ENCODE measurements around the gene ZNF714. TPM values are rescaled to one million over a fixed set of nuclear protein-coding genes. Genes with fewer than 3 reads are reported as not detected.

Gene ZNF714
- total RNA-seq, 1 experiment from 2014 or later = 13.2 TPM

DNA sequence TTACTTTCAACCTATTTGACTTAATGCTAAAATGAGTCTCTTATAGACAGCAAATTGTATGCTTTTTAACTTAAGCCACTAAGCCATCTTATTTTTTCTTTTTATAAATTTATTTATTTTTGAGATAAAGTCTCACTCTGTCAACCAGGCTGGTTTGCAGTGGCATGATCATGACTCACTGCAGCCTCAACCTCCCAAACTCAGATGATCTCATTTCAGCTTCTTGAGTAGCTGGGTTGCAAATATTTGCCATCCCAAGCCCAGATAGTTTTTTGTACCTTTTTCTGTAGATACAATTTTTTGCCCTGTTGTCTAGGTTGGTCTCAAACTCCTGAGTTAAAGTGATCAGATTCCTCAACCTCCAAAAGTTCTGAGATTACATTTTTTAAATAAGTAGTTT, 27.1 kb downstream of the ZNF714 start:
- Mint-ChIP-seq H3K27me3 (ENCODE audit: insufficient read depth, unreplicated experiment) (no peaks in the 10 kb centered on the region), H3K4me1 (ENCODE audit: low read depth, unreplicated experiment) (no peaks in the 10 kb centered on the region), H3K36me3 (ENCODE audit: insufficient read depth, unreplicated experiment) (peaks cover 33% of the 10 kb centered on the region), H3K9me3 (ENCODE audit: unreplicated experiment) (peaks cover 3% of the 10 kb centered on the region), H3K4me3 (ENCODE audit: unreplicated experiment) (no peak overlapping the region), H3K27ac (ENCODE audit: unreplicated experiment) (no peak overlapping the region)
- POLR2A ChIA-PET = no interaction called here
- Histone ChIP-seq H3K9me3 (no peaks in the 10 kb centered on the region; the same call in 1 of the 2 replicates), H3K27me3 (replicated peaks; ENCODE audit: control insufficient read depth, insufficient read depth, low read length) (no peaks in the 10 kb centered on the region), H3K4me1 (no peaks in the 10 kb centered on the region), H3K4me3 (ENCODE audit: low read depth, low read length) (no peak overlapping the region), H3K36me3 (ENCODE audit: control insufficient read depth, insufficient read depth, low read length) (no peaks in the 10 kb centered on the region)
- no peak for DNase-seq
- BruUV-seq (replicated peaks) = no TSS peak
- intact Hi-C loops (cut with micrococcal nuclease; ENCODE audit: unreplicated experiment) = no loop called here
- CTCF ChIA-PET = no interaction called here
- TF ChIP-seq, protein P1, sequence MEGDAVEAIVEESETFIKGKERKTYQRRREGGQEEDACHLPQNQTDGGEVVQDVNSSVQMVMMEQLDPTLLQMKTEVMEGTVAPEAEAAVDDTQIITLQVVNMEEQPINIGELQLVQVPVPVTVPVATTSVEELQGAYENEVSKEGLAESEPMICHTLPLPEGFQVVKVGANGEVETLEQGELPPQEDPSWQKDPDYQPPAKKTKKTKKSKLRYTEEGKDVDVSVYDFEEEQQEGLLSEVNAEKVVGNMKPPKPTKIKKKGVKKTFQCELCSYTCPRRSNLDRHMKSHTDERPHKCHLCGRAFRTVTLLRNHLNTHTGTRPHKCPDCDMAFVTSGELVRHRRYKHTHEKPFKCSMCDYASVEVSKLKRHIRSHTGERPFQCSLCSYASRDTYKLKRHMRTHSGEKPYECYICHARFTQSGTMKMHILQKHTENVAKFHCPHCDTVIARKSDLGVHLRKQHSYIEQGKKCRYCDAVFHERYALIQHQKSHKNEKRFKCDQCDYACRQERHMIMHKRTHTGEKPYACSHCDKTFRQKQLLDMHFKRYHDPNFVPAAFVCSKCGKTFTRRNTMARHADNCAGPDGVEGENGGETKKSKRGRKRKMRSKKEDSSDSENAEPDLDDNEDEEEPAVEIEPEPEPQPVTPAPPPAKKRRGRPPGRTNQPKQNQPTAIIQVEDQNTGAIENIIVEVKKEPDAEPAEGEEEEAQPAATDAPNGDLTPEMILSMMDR (IDR thresholded peaks at IDR 0.05; ENCODE audit: insufficient read depth in 1 of 2, low read depth in 1 of 2, low read length in 1 of 2, severe bottlenecking in 1 of 2, unreplicated experiment in 1 of 2) = no peak

DNA sequence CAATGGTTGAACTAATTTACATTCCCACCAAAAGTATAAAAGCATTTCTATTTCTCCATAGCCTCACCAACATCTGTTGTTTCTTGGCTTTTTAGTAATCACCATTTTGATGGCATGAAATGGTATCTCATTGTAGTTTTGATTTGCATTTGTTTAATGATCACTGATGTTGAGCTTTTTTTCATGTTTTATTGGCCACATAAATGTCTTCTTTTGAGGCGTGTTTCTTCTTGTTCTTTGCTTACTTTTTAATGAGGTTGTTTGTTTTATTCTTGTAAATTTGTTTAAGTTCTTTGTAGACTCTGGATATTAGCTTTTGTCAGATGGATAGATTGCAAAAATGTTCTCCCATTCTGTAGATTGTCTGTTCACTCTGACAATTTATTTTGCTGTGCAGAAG, 28.2 kb downstream of the ZNF714 start:
- DNase-seq = no peak
- no peaks in the 10 kb centered on the region for H3K36me3 ChIP-seq (ENCODE audit: control insufficient read depth, insufficient read depth, low read length)
- Mint-ChIP-seq H3K36me3 (ENCODE audit: insufficient read depth, unreplicated experiment) (peaks cover 43% of the 10 kb centered on the region), H3K4me3 (ENCODE audit: unreplicated experiment) (no peak overlapping the region), H3K27ac (ENCODE audit: unreplicated experiment) (no peak overlapping the region), H3K4me1 (ENCODE audit: low read depth, unreplicated experiment) (no peaks in the 10 kb centered on the region), H3K9me3 (ENCODE audit: unreplicated experiment) (peaks cover 13% of the 10 kb centered on the region), H3K27me3 (ENCODE audit: insufficient read depth, unreplicated experiment) (no peaks in the 10 kb centered on the region)
- H3K4me1 ChIP-seq = no peaks in the 10 kb centered on the region
- H3K27me3 ChIP-seq (replicated peaks; ENCODE audit: control insufficient read depth, insufficient read depth, low read length) = no peaks in the 10 kb centered on the region
- H3K9me3 ChIP-seq = no peaks in the 10 kb centered on the region; the same call in 1 of the 2 replicates
- POLR2A ChIA-PET = no interaction called here
- CTCF ChIA-PET = no interaction called here
- intact Hi-C loops (cut with micrococcal nuclease; ENCODE audit: unreplicated experiment) = no loop called here
- TF ChIP-seq, protein P1 (IDR thresholded peaks at IDR 0.05; ENCODE audit: insufficient read depth in 1 of 2, low read depth in 1 of 2, low read length in 1 of 2, severe bottlenecking in 1 of 2, unreplicated experiment in 1 of 2) = no peak
- no peak overlapping the region for H3K4me3 ChIP-seq (ENCODE audit: low read depth, low read length)
- BruUV-seq (replicated peaks) = no TSS peak

DNA sequence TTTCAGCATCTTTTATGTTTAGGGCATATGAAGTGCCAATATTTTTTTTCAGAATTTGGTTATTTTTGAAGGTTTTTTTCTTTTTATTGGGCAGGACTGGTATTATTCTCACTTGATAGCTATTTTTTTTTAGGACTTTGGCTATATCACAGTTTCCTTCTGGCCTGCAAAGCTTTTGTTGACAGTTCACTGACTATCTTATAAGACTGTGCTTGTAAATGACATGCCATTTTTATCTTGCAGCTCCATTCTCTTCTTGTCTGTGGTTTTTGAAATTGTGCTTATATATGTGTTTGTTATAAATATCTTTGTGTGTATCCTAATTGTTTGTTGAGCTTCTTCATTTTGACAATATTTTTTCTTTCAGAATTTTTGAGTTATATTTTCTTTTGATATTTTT, 33.4 kb downstream of the ZNF714 start:
- H3K27me3 ChIP-seq (replicated peaks; ENCODE audit: control insufficient read depth, insufficient read depth, low read length) = no peaks in the 10 kb centered on the region
- H3K9me3 ChIP-seq = peaks cover 4% of the 10 kb centered on the region; the same call in 1 of the 2 replicates
- no peak overlapping the region for H3K4me3 Mint-ChIP-seq (ENCODE audit: unreplicated experiment)
- H3K27me3 Mint-ChIP-seq (ENCODE audit: insufficient read depth, unreplicated experiment) = no peaks in the 10 kb centered on the region
- TF ChIP-seq, protein P1 (IDR thresholded peaks at IDR 0.05; ENCODE audit: insufficient read depth in 1 of 2, low read depth in 1 of 2, low read length in 1 of 2, severe bottlenecking in 1 of 2, unreplicated experiment in 1 of 2) = no peak
- CTCF ChIA-PET = no interaction called here
- no peak overlapping the region for H3K4me3 ChIP-seq (ENCODE audit: low read depth, low read length)
- intact Hi-C loops (cut with micrococcal nuclease; ENCODE audit: unreplicated experiment) = no loop called here
- no peak overlapping the region for H3K27ac Mint-ChIP-seq (ENCODE audit: unreplicated experiment)
- peaks cover 14% of the 10 kb centered on the region for H3K9me3 Mint-ChIP-seq (ENCODE audit: unreplicated experiment)
- POLR2A ChIA-PET = no interaction called here
- no peaks in the 10 kb centered on the region for H3K4me1 ChIP-seq
- H3K36me3 ChIP-seq (ENCODE audit: control insufficient read depth, insufficient read depth, low read length) = no peaks in the 10 kb centered on the region
- BruUV-seq (replicated peaks) = no TSS peak
- H3K4me1 Mint-ChIP-seq (ENCODE audit: low read depth, unreplicated experiment) = no peaks in the 10 kb centered on the region
- H3K36me3 Mint-ChIP-seq (ENCODE audit: insufficient read depth, unreplicated experiment) = peaks cover 53% of the 10 kb centered on the region
- DNase-seq = no peak
